Tibial artery (tissue), 4 donors: ENCODE measurements around the gene WNT2.

Experiments
- DNase-seq, 2 donors: peaks; one replicate each; pipeline ENCODE4 v3.0.0-alpha.2; 2019
- H3K27ac ChIP-seq, 2 donors: fragments of 200-600 bp; sonication (generic) in 1 of 2; 1 replicate in 1 of 2; 2 replicates in 1 of 2; pipeline ENCODE4 v1.5.1; 2018 to 2019; ENCODE audit warnings: mild to moderate bottlenecking in 1 of 2
- H3K27me3 ChIP-seq, 2 donors: fragments of 200-600 bp; sonication (generic) in 1 of 2; one replicate each; pipeline versions ENCODE4 v1.5.1 to v1.6.0; 2016 to 2019
- H3K36me3 ChIP-seq, 3 donors: fragments of 200-600 bp; sonication (generic) in 2 of 3; one replicate each; pipeline ENCODE4 v1.5.1; 2016 to 2019; ENCODE audit warnings: mild to moderate bottlenecking in 2 of 3
- H3K4me1 ChIP-seq, 4 donors: fragments of 200-600 bp; sonication (generic) in 2 of 4; 1 replicate in 3 of 4; 2 replicates in 1 of 4; pipeline ENCODE4 v1.5.1; 2016 to 2019
- H3K4me3 ChIP-seq, 2 donors: fragments of 200-600 bp; sonication (generic) in 1 of 2; 1 replicate in 1 of 2; 2 replicates in 1 of 2; pipeline ENCODE4 v1.5.1; 2018 to 2019; ENCODE audit warnings: mild to moderate bottlenecking in 2 of 2
- H3K9me3 ChIP-seq, 3 donors: fragments of 200-600 bp; sonication (generic) in 1 of 3; one replicate each; pipeline ENCODE4 v1.5.1; 2016 to 2019
- CTCF ChIP-seq, 2 experiments: fragments of 200-600 bp in 1 of 2; fragments of 450-650 bp in 1 of 2; IDR thresholded peaks; one replicate each; pipeline ENCODE4 v1.5.1; 2017 to 2019; ENCODE audit warnings: antibody characterized with exemption in 2 of 2, mild to moderate bottlenecking in 1 of 2, moderate library complexity in 1 of 2
- intact Hi-C: fragments of 100-400 bp; cut with DNase I; formaldehyde crosslinking; loops from one replicate; pipeline ENCODE4 v1.15.0; 2023; ENCODE audit warnings: low total_unique reads

The WNT2 gene

GRCh38 chr7:117241088-117241487 lies 81.8 kb downstream of the WNT2 start:
- Histone ChIP-seq H3K9me3 (no peaks in the 10 kb centered on the region), H3K36me3 (no peaks in the 10 kb centered on the region), H3K27ac (no peak overlapping the region), H3K4me1 (no peaks in the 10 kb centered on the region), H3K27me3 (no peaks in the 10 kb centered on the region), H3K4me3 (no peak overlapping the region)
- no peak for TF ChIP-seq CTCF (IDR thresholded peaks at IDR 0.05)
- intact Hi-C loops, result no loop called here
- DNase-seq, result no peak

- H3K36me3 ChIP-seq, result no peaks in the 10 kb centered on the region
- no peak for DNase-seq
- H3K9me3 ChIP-seq, result peaks cover 0 to 6% (median 0%) of the 10 kb centered on the region in 3 donors
- H3K4me1 ChIP-seq, result no peaks in the 10 kb centered on the region
- H3K27me3 ChIP-seq, result no peaks in the 10 kb centered on the region
- TF ChIP-seq CTCF (IDR thresholded peaks at IDR 0.05), result no peak
- H3K4me3 ChIP-seq, result no peak overlapping the region
- H3K27ac ChIP-seq, result no peak overlapping the region
- intact Hi-C loops, result no loop called here
Observed at GRCh38 chr7:117238937-117239336, 83.9 kb downstream of the WNT2 start.

GRCh38 chr7:117238472-117238871 lies 84.4 kb downstream of the WNT2 start:
- intact Hi-C loops, result no loop called here
- Histone ChIP-seq H3K27ac (no peak overlapping the region), H3K27me3 (no peaks in the 10 kb centered on the region), H3K9me3 (peaks cover 0 to 6% (median 0%) of the 10 kb centered on the region in 3 donors), H3K4me1 (no peaks in the 10 kb centered on the region), H3K36me3 (no peaks in the 10 kb centered on the region), H3K4me3 (no peak overlapping the region)
- TF ChIP-seq CTCF (IDR thresholded peaks at IDR 0.05), result no peak
- DNase-seq, result no peak

GRCh38 chr7:117237646-117238045 lies 85.2 kb downstream of the WNT2 start:
- Histone ChIP-seq H3K36me3 (no peaks in the 10 kb centered on the region), H3K27ac (no peak overlapping the region), H3K27me3 (no peaks in the 10 kb centered on the region), H3K4me1 (no peaks in the 10 kb centered on the region), H3K9me3 (peaks cover 0 to 6% (median 0%) of the 10 kb centered on the region in 3 donors), H3K4me3 (no peak overlapping the region)
- no peak for DNase-seq
- intact Hi-C loops, result no loop called here
- no peak for TF ChIP-seq CTCF (IDR thresholded peaks at IDR 0.05)

GRCh38 chr7:117231047-117231359 lies 91.9 kb downstream of the WNT2 start:
- H3K4me3 ChIP-seq, result no peak overlapping the region

More at GRCh38 chr7:117231047-117231359, 91.9 kb downstream of the WNT2 start:
- Histone ChIP-seq H3K36me3 (peaks cover 0 to 12% (median 3%) of the 10 kb centered on the region in 3 donors), H3K27me3 (no peaks in the 10 kb centered on the region), H3K9me3 (peaks cover 0 to 6% (median 0%) of the 10 kb centered on the region in 3 donors), H3K27ac (no peak overlapping the region), H3K4me1 (no peaks in the 10 kb centered on the region)
- TF ChIP-seq CTCF (IDR thresholded peaks at IDR 0.05), result no peak
- intact Hi-C loops, result no loop called here
- DNase-seq, result no peak
